Hindlimb muscle (tissue), 1 donor: ENCODE data around the gene ITIH3. TPM values are rescaled to one million over a fixed set of nuclear protein-coding genes. Genes with fewer than 3 reads are reported as not detected.

Experiments
- DNase-seq: peaks from one replicate; pipeline ENCODE4 v3.0.0-alpha.2; 2013
- polyA plus RNA-seq: library from polyadenylated mRNA; unstranded; fragments of 120-200 nt; gene quantifications from one replicate; pipeline ENCODE4 v1.2.1, GENCODE V29; 2013; ENCODE audit not compliant: insufficient read length

ITIH3 gene
- polyA plus RNA-seq, 1 donor, result 1.1 TPM

GRCh38 chr3:52845691-52846431, 51.3 kb downstream of the ITIH3 start:
- DNase-seq, result no peak

DNA sequence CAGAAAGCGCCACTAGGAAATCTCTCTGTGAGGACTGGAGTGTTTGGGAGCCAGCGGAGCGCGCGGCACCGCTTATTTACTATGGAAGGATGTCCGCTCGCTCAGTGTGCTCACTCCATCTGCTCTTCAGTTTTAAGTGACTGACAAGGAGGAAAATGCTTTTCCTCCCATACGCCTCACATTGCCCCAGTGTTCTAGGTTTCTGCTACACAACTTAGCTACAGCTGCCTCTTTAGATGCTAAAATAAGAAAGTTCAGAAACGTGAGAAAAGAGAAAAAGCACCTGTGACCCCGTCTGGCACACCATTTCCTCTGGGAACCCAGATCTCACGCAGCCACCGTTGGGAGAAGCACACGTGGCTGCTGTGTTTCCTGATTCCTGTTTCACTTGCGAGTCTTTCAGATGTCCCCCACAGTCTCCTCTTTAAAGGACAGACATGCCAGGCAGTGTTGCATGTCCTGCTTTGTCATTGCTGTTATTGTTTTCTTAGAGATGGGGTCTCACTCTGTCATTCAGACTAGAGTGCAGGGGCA, 51.9 kb downstream of the ITIH3 start:
- no peak for DNase-seq

- DNase-seq, result no peak
These were observed 52.6 kb downstream of the ITIH3 start for GRCh38 chr3:52847241-52847640.

DNA sequence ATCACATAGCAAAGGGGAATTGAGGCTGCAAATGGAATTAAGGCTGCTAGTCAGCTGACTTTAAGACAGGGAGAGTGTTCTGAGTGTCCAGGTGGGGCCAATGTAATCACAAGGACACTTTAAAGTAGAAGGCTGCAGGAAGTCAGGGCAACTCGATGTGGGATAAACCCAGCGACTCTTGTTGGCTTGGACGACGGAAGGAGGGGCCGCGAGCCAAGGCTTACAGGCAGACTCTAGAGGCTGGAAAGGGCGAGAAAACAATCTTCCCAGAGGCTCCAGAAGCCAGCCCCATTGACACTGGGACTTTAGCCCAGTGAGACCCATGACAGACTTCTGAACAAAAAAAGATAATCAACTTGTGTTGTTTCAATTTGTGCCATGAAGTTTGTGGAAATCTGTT, 53.1 kb downstream of the ITIH3 start:
- no peak for DNase-seq

DNA sequence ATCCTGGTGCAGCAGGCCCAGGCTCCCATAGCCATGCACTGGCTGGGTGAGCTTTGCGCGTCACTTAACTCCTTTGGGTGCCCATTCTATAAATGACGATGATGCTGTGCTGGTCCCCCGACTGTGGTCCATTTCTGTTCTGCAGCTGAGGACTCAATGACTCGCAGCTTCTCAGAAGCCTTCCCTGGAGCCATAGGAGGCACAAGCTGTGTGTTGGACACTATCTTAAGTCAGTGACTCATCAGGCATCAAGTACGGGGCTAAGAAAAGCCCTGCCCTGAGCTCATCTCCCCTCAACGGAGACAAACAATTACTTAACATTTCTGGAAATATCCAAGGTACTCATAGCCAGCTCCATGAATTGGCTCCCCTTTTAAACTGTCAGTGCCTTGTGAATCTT, 54.0 kb downstream of the ITIH3 start:
- no peak for DNase-seq

DNA sequence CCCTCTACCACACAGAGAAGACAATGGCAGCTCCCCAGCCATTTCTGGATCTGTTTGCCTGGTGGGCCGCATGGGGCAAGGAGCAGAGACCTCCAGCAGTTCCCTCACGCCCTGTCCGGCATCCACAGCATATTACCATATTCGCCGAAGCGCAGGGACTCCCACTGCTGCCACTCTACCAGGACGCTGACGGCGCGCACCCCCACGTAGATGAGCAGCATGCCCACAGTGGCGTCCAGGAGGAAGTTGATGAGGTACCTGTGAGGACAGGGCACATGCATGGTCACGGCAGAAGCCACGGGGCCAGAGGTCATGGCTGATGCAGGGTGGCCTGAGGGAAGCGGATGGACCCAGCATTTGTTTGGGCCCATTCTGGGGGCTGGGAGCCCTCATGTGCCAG, 55.1 kb downstream of the ITIH3 start:
- no peak for DNase-seq

DNA sequence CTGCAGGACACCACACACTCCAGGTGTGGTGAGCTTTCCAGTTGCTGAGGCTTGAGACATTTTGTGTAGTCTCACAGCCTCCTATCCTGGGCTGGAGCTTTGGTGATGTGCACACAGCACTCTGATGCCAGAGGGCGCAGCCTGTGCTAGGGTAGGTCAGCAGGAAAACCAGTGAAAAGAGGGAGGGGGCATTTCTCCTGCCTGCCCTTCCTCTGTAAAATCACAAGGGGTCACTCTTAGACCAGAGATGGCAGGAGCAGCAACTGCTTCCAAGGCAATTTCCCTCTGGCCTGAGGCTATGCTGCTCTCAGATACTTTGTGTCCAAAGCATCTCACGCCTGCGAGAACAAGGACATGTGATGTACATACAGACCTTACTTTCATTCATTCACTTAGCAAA, 56.8 kb downstream of the ITIH3 start:
- DNase-seq, result no peak

- no peak for DNase-seq
These were observed 57.8 kb downstream of the ITIH3 start for GRCh38 chr3:52852419-52852818.

DNA sequence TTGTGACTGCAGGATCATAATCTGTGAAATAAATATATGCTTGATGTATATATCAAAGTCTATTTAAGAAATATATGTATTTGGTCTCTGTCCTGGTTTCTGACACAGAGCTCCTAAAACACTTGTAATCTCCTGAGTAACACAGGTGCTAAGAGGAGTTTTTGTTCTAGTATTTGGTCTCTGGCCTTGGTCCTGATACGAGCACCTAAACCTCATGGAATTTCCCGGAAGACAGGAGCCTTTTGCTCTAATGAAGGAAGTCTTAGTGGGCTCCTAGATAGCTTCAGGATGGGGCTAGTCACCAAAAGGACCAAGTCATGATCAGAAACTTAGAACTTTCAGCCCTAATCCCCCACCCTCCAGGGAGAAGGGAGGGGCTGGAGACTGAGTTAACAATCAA, 59.4 kb downstream of the ITIH3 start:
- DNase-seq, result no peak

DNA sequence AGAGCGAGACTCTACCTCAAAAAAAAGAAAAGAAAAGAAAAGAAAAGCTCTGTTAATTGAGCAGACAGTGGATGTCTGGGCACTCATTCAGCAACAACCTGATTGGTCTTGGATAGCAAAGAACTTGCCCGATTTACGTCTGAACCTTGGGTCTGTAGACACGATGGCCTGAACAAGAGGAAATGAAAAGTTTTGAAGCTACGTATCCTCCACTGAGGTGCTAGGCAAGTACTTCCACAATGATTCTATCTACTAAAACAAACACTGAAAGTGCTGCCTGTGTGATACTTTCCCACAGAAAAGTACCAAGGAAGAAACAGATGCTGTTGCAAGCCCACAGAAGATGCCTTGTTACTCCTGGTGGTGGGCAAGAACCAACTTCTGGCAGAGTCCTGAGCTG, 62.1 kb downstream of the ITIH3 start:
- no peak for DNase-seq

DNA sequence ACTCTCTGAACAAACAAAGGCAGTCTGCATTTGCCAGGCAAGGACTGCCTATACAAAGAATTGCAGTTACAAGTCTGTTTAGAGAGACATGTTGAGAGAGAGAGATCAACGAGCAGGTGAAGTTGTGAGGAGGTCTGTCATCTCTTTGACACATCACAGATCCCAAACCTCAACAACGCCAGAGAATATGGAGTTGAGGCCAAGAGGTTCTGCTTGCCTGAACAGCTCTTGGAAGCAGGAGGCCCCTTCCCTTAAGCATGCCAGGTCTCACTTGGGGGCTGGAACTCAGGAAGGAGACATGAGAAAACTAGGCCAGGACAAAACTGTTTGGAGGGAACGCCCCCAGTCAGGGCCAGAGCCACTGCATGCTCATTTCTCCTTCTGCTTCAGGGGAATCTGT, 62.5 kb downstream of the ITIH3 start:
- DNase-seq, result no peak

DNA sequence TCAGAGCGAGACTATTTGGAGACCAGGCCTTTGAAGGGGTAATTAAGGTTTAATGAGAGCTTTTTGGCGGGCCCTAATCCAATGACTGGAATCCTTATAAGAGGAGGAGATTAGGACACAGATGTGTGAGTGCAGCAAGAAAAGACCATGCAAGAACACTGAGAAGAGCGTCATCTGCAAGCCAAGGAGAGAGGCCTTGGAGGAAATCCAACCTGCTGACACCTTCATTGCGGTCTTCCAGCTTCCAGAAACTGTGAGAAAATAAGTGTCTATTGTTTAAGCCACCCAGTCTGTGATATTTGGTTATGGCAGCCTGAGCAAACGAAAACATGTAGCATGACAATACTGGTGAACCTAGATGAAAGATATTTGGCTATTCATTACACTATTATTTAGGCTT, 63.3 kb downstream of the ITIH3 start:
- DNase-seq, result no peak

Other genes starting within 250 kb of the ITIH3 start
- 52.6 TPM for gene PBRM1, start 108.9 kb upstream of the ITIH3 start, polyA plus RNA-seq
- gene GNL3, start 108.8 kb upstream of the ITIH3 start, polyA plus RNA-seq, result 72.9 TPM
- 54.8 TPM for gene GLT8D1, start 89.0 kb upstream of the ITIH3 start, polyA plus RNA-seq
- 79.2 TPM for gene SPCS1, start 88.7 kb upstream of the ITIH3 start, polyA plus RNA-seq
- 11.0 TPM for gene NEK4, start 23.9 kb upstream of the ITIH3 start, polyA plus RNA-seq
- 0.13 TPM for gene ITIH1, start 17.2 kb upstream of the ITIH3 start, polyA plus RNA-seq
- gene ITIH4, start 35.9 kb downstream of the ITIH3 start, polyA plus RNA-seq, result 38.3 TPM
- gene MUSTN1, start 40.2 kb downstream of the ITIH3 start, polyA plus RNA-seq, result 203 TPM
- 7.5 TPM for gene STIMATE, start 102.8 kb downstream of the ITIH3 start, polyA plus RNA-seq